HepG2 (cell line): ENCODE data around the gene ME3. TPM values are rescaled to one million over a fixed set of nuclear protein-coding genes. Genes with fewer than 3 reads are reported as not detected.

Experiments
- BORCS8-MEF2B ChIP-seq: sonication (generic); formaldehyde crosslinking; IDR thresholded peaks from 2 replicates; pipeline ENCODE4 v1.8.0; 2022; ENCODE audit warnings: mild to moderate bottlenecking, missing genetic modification reagents
- JDP2 ChIP-seq: sonication (generic); formaldehyde crosslinking; IDR thresholded peaks from 2 replicates; pipeline ENCODE4 v1.8.1; 2022; ENCODE audit warnings: missing genetic modification reagents, borderline replicate concordance
- RXRB ChIP-seq: IDR thresholded peaks from 2 replicates; pipeline ENCODE4 v1.6.1; 2016; ENCODE audit warnings: borderline replicate concordance, missing genetic modification reagents, missing compliant biosample characterization
- SRF ChIP-seq: IDR thresholded peaks from 2 replicates; pipeline ENCODE4 v1.6.1; 2011; ENCODE audit warnings: mild to moderate bottlenecking, low read depth, low read length, moderate library complexity
- STAG1 ChIP-seq: sonication (generic); formaldehyde crosslinking; IDR thresholded peaks from 2 replicates; pipeline ENCODE4 v1.4.0; 2020; ENCODE audit warnings: missing genetic modification reagents
- ZNF724P ChIP-seq: sonication (generic); formaldehyde crosslinking; IDR thresholded peaks from 2 replicates; pipeline ENCODE4 v1.8.0; 2022; ENCODE audit warnings: missing genetic modification reagents, borderline replicate concordance
- polyA plus RNA-seq, 8 experiments: library from polyadenylated mRNA; depleted of rRNA in 3 of 8; stranded (reverse) in 7 of 8; unstranded in 1 of 8; fragments of >200 nt; fragmentation: Illumina TruSeq in 4 of 8; extraction: Trizol in 4 of 8; gene quantifications; 2 replicates each; pipeline versions ENCODE4 v1.2.1 to v1.2.3, GENCODE V29; 2011 to 2016; ENCODE audit warnings: low read depth in 4 of 8, missing spikeins in 1 of 8, mixed read lengths in 1 of 8; ENCODE audit not compliant: insufficient read depth in 1 of 8
- total RNA-seq, 5 experiments: library from RNA; depleted of rRNA; stranded (reverse); fragments of >200 nt; fragmentation: Illumina TruSeq; extraction: Trizol; gene quantifications; 2 replicates each; pipeline ENCODE4 v1.2.3, GENCODE V29; 2016; ENCODE audit warnings: low read depth in 1 of 5
- TF ChIP-seq, protein P1 (sequence below): sonication (generic); formaldehyde crosslinking; IDR thresholded peaks from 2 replicates; pipeline ENCODE4 v1.4.0; 2020; ENCODE audit warnings: mild to moderate bottlenecking, missing genetic modification reagents

The ME3 gene
- total and polyA plus RNA-seq, 2 of the 13 experiments (the other 11 are each of a cell fraction or from before 2014, with no cell fraction given): not detected

DNA sequence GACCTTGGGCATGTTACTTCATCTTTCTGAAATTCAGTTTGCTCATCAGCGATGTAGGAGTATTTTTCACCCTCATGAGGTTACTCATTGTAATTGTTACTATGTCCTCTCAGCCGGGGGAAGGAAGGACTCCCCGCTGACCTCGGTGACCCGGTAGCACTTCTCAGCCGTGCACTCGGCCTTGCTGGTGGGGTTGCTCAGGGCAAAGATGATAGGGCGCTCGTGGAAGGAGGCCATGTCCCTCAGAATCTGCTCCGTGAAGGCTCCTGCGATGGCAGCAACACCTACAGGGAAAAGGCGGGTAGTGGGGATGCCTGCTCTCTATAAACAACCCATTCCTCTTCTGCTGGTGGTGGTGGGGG, 225.5 kb downstream of the ME3 start (continued):
- TF ChIP-seq, protein P1, sequence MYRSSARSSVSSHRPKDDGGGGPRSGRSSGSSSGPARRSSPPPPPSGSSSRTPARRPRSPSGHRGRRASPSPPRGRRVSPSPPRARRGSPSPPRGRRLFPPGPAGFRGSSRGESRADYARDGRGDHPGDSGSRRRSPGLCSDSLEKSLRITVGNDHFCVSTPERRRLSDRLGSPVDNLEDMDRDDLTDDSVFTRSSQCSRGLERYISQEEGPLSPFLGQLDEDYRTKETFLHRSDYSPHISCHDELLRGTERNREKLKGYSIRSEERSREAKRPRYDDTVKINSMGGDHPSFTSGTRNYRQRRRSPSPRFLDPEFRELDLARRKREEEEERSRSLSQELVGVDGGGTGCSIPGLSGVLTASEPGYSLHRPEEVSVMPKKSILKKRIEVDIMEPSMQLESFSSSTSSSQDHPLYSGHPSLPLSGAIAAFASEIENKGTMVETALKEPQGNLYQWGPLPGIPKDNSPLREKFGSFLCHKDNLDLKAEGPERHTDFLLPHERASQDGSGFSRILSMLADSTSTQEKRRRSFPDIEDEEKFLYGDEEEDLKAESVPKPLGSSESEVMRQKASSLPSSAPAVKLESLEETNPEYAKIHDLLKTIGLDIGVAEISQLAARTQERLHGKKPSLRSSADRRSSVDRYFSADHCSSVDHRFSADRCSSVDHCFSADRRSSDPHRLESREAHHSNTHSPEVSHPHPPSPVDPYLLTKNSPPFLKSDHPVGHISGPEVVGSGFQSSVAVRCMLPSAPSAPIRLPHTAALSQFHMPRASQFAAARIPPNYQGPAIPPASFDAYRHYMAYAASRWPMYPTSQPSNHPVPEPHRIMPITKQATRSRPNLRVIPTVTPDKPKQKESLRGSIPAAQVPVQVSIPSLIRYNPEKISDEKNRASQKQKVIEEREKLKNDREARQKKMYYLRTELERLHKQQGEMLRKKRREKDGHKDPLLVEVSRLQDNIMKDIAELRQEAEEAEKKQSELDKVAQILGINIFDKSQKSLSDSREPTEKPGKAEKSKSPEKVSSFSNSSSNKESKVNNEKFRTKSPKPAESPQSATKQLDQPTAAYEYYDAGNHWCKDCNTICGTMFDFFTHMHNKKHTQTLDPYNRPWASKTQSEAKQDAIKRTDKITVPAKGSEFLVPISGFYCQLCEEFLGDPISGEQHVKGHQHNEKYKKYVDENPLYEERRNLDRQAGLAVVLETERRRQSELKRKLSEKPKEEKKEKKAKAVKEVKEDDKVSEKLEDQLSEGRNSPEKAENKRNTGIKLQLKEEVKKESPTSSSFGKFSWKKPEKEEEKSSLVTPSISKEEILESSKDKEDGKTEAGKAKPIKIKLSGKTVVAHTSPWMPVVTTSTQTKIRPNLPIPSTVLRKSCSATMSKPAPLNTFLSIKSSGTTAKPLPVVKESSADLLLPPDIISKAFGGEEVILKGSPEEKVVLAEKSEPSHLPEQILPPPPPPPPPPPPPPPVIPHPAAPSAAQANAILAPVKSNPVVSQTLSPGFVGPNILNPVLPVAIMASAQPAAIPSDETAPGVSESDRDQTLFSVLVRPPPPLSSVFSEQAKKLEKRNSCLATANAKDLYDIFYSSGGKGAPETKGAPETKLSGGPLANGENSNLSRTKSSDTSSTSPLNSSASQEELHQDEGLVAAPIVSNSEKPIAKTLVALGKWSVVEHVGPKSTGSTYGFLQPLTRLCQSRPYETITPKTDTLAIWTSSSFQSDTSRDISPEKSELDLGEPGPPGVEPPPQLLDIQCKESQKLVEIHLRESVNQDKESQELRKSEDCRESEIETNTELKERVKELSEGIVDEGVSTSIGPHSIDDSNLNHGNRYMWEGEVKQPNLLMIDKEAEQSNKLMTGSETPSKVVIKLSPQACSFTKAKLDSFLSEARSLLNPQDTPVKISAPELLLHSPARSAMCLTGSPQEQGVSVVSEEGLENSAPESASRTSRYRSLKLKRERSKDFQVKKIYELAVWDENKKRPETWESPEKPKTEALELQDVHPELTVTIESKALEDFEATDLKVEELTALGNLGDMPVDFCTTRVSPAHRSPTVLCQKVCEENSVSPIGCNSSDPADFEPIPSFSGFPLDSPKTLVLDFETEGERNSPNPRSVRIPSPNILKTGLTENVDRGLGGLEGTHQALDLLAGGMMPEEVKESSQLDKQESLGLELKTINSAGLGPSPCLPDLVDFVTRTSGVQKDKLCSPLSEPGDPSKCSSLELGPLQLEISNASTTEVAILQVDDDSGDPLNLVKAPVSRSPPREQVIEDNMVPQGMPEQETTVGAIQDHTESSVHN (CRISPR knock-in tag): no peak
- TF ChIP-seq RXRB (CRISPR knock-in tag): no peak
- no peak for TF ChIP-seq JDP2 (CRISPR knock-in tag)
- TF ChIP-seq ZNF724P (CRISPR knock-in tag): no peak
- TF ChIP-seq BORCS8-MEF2B: no peak
- TF ChIP-seq SRF: no peak
- no peak for TF ChIP-seq STAG1 (CRISPR knock-in tag)
- TF ChIP-seq, all 625 proteins: peak for 0
